GM19468 (cell line): ENCODE data around the gene UBE2O.

ENCODE experiments used
- ATAC-seq: cut with Tn5 transposase; IDR thresholded peaks from one replicate; pipeline ENCODE4 v1.9.1; 2021; ENCODE audit warnings: mild to moderate bottlenecking, moderate library complexity, moderate number of reproducible peaks; ENCODE audit not compliant: unreplicated experiment; ENCODE audit errors: extremely low read depth

Gene UBE2O

DNA sequence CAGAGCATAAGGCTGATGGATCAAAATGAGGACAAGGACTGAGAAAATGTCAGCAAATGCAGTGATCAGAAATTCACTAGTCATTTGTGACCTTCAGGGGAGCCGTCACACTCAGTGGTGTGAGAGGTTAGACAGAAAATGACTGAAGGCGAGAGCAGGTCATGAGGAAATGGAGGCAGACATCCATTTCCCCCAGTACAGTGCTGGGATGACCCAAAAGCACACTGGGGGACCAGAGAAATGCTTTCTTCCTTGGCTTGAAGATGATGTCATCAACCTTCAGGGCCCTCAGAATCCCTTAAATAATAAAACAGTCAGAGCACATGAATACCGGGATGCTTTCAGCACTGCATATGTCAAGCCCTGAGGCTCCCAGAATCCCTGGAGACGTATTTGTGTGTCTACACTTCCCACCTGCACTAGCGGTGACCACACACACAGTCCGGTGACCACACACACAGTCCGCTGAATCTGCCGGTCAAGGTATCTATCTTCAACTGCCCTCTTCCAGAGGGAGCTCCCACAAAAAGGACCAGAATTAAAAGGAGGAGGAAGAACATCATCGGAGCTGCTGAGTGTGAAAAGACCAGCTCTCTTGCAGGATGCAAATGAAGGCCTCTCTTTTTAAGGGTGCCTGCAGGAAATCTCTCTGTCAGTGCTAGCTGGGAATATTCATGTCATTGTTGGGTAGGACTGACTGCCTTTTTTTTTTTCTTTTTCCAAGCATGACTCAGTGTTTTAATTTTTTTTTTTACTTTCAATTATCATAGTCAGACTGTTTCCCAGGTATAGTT, 8.2 kb downstream of the UBE2O start:
- no peak for ATAC-seq

DNA sequence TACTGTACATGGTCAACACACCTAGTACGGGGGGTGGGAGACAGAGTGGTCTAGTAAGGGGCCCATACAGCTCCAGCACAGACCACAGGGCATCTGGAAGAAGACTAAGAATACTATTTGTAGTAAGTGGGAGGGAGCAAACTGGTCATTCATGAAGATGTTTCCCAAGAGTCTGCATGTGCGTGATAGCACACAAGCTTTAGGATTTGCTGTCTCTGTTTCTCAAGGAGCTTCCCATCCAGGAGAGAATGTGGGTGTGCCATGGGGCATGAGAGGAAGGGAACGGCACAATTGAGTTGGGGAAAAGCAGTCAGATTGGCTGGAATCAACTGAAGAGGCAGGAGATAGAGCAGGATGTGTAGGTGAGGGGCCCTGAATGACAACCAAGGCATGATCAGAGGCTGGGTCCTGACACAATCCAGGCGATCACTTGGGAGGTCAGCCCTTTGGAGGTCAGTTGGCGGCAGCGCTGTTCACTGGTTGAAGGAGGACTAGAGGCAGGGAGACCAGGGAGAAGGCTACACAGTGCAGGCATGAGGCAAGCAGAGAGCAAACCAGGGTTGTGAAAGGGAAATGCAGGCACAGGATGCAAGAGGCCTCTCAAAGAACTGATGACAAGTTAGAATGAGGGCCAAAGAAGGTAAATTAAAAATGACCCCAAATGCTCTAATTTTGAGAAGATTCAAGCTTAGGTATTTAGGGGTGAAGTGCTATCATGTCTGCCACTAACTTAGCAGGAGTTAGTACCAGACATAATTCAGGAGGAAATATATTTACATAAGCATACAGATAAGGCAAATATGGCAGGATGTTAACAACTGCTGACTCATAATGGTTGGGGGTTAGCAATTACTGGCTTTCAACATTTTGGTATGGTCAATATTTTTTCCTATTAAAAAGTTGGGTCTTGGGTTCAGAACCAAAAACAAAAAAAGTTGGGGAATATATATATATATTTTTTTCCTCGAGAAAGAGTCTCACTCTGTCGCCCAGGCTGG, 10.3 kb downstream of the UBE2O start:
- no peak for ATAC-seq

GRCh38 chr17:76441686-76442340, 11.1 kb downstream of the UBE2O start:
- no peak for ATAC-seq

- no peak for ATAC-seq
Measured at GRCh38 chr17:76440751-76441362, 12.1 kb downstream of the UBE2O start.

DNA sequence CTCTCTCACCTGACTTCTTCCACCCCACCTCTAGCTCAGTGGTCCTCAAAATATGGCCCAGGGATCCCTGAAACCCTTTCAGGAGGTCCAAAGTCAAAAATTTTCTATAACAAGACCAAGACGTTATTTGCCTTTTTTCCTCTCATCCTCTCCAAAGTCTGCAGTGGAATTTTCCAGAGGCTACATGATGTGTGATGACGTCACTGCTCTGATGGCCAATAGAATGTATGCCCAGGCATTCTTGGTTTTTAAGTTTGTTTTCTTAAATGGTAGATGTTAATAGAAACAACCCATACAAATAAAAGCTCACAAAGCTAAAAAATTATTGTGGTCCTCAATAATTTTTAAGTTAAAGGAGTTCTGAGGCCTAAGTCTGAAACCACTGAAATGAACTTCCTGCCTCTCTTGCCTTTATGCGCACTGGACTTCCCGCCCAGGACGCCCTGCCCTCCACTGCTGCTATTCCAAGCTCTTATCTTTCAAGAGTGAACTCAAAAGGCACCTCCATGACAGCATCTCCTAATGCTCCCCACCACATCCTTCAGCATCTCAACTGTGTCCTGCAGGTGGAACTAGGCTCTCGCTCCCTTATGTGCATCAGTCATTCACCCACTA, 13.5 kb downstream of the UBE2O start:
- ATAC-seq: no peak

- no peak for ATAC-seq
Measured at GRCh38 chr17:76438906-76439305, 14.0 kb downstream of the UBE2O start.

DNA sequence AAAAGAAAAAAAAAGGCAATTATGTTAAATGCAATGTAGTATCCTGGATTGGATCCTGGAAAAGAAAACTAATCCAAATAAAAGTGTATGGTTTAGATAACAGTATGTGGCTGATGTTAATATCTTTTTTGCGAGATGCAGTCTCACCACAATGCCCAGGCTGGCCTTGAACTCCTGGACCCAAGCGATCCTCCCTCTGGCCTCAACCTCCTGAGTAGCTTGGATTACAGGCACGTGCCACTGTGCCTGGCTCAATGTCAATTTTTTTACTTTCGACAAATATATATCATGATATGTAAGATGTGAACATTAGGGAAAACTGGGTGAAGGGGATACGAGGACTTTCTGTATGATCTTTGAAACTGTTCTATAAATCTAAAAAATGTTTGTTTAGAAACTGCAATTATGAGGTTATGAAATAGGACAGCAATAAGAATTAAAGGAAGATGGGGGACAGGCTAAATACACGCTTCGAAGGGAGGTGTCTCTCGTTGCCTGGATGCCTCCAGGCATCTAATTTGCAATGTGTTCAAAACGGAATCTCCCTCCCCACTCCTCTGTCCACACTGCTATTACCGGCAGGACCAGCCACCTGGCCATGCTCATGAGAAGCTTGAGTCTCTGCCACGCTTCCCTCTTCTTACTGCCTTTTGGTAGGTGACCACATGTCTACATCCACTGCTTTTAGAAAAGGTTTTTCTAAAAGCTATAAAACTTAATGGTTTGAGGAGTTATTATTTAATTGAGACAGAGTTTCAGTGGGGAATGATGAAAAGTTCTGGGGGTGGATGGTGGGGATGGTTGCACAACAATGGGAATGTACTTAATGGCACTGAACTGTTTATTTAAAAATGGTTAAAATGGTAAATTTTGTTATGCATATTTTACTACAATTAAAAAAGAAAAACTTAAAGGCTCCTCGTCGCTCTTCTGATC, 15.2 kb downstream of the UBE2O start:
- no peak for ATAC-seq

DNA sequence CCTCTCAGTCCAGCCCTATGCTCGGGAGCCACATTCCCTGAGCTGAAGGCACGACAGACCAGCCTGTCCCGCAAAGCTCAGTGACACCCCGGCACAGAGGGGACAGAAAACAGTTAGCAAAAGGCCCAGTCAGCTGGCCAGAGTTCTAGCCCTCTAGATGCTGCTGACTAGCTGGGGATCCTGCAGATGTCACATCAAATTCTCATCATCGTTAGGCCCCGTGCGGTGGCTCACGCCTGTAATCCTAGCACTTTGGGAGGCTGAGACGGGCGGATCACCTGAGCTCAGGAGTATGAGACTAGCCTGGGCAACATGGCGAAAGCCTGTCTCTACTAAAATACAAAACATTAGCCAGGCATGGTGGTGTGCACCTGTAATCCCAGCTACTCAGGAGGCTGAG, 17.2 kb downstream of the UBE2O start:
- no peak for ATAC-seq

GRCh38 chr17:76434870-76435269, 18.1 kb downstream of the UBE2O start:
- no peak for ATAC-seq

- ATAC-seq: no peak
Measured at GRCh38 chr17:76433693-76434092, 19.3 kb downstream of the UBE2O start.

- no peak for ATAC-seq
Measured at GRCh38 chr17:76432712-76433336, 20.1 kb downstream of the UBE2O start.

DNA sequence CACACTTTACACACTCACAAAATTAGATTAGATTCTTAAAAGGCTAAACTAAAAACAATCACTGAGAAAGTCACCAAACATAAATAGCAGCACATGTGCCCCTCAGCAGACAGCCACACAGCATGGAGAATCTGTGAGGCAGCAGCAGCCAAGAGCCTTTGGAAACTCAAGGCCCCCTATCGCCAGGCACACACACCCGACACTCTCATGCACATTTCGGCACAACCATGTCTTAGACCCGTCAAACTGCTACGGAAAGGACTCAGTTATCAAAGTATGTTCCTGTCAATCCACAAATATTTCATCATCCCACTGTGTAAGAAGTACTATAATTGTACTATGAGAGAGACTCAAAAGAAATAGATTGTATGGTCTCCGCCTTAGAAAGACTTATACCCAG, 20.9 kb downstream of the UBE2O start:
- no peak for ATAC-seq

GRCh38 chr17:76431509-76431908, 21.4 kb downstream of the UBE2O start:
- no peak for ATAC-seq

- ATAC-seq: no peak
Measured at GRCh38 chr17:76428511-76428910, 24.4 kb downstream of the UBE2O start.

DNA sequence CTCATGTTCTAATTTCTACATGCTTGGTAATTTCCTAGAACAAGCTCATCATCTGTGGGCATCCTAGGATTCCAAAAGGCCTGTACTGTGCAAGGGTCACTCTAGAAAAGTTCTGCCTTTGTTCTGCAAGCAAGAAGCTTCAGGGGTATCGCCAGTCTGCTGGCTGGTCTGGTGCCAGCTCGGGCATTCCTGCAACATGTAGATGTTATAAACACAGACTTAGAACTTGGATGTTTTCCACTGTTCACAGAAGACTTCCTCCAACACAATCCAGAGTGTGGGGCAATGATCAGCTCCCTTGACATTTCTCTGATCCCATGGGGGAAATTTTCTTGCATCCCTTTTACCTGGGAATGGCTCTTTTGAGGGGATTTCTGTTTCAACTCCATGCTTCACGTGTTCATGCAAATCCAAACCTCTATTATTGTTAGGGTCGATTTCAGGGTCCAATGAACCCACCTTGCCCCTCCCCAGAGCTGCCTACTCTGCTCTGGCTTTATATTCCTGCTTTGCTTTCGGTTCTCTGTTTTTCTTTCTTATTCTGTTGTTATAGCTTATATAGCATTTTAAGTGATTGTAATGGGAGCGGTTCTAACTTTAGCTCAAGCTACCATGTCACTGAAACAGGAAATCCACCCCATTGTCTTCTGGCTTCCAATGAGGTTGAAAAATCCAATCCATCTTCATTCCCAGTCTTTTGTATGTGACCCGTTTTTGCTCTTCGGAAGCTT, 25.3 kb downstream of the UBE2O start:
- ATAC-seq: no peak

DNA sequence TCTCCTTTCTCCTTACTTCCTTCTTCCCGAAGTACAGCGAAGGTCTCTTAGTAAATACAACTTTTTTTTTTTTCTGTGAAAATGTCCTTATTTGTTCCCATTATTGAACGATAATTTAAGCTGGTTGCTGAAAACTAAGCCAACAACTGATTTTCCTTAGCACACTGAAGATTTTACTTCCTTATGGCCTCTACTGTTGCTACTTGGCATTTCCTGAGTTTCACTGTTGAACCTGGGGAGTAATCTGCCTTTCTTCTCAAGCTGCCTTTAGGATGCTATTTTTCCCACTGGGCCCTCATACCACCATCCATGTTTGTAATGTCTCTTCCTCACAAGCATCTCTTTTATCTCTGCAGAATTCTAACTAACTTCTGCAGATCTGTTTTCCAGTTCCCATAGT, 26.1 kb downstream of the UBE2O start:
- no peak for ATAC-seq

DNA sequence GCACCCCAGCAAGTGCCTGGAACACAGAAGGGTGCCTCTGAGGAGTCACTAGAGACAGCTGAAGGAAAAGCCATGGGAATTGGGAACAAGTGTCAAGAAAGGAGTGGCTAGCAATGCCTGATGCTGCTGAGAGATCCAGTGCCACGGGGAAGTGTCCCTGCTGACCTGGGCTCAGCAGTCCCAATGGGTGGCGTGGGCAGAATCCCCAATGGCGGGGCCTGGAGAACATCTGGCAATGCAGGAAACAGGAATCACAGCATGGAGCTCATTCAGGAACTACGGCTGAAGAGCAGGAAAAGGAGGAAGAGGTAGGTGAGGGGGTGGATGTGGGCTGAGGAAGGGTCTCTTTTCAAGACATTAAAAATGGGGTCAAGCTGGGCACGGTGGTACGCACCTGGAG, 30.1 kb downstream of the UBE2O start:
- no peak for ATAC-seq

GRCh38 chr17:76422406-76422805, 30.5 kb downstream of the UBE2O start:
- ATAC-seq: no peak
